Loucy (cell line): ENCODE measurements around the gene MARVELD2.
"Not testable (repeated sequence)": the region's sequence is repeated elsewhere in the genome, so short reads cannot be mapped to it uniquely, and the experiment has no call there.

Experiments
- H2AFZ ChIP-seq: fragments of 200-600 bp; sonication (generic); 2 replicates; pipeline ENCODE4 v1.6.0; 2016; ENCODE audit warnings: antibody characterized with exemption, mild to moderate bottlenecking, low read length, moderate library complexity
- H3F3A ChIP-seq: fragments of 200-600 bp; 2 replicates; pipeline ENCODE4 v1.6.0; 2016; ENCODE audit warnings: antibody characterized with exemption, low read depth, mild to moderate bottlenecking
- H3K27me3 ChIP-seq: fragments of 200-600 bp; sonication (generic); 2 replicates; pipeline ENCODE4 v1.6.1; 2014; ENCODE audit warnings: low read length, mild to moderate bottlenecking; ENCODE audit not compliant: insufficient read depth, poor library complexity, severe bottlenecking
- H3K36me3 ChIP-seq: fragments of 200-600 bp; sonication (generic); 2 replicates; pipeline ENCODE4 v1.6.1; 2016; ENCODE audit warnings: low read length; ENCODE audit not compliant: insufficient read depth
- H3K4me1 ChIP-seq: fragments of 200-600 bp; sonication (generic); 2 replicates; pipeline ENCODE4 v1.5.1; 2014; ENCODE audit warnings: low read length, mild to moderate bottlenecking; ENCODE audit not compliant: insufficient read depth, poor library complexity, severe bottlenecking
- H3K4me2 ChIP-seq: fragments of 200-600 bp; sonication (generic); 2 replicates; pipeline ENCODE4 v1.6.0; 2014; ENCODE audit warnings: antibody characterized with exemption, low read length, low read depth, mild to moderate bottlenecking; ENCODE audit not compliant: poor library complexity, severe bottlenecking
- H3K4me3 ChIP-seq: fragments of 200-600 bp; sonication (generic); 2 replicates; pipeline ENCODE4 v1.5.1; 2014; ENCODE audit warnings: low read length, mild to moderate bottlenecking, mixed read lengths; ENCODE audit not compliant: poor library complexity, severe bottlenecking
- H3K79me2 ChIP-seq: fragments of 200-600 bp; sonication (generic); 2 replicates; pipeline ENCODE4 v1.6.1; 2014; ENCODE audit warnings: low read length; ENCODE audit not compliant: insufficient read depth
- H3K9ac ChIP-seq: fragments of 200-600 bp; sonication (generic); 2 replicates; pipeline ENCODE4 v1.6.0; 2014; ENCODE audit warnings: mild to moderate bottlenecking, low read depth, low read length, moderate library complexity; ENCODE audit not compliant: poor library complexity, severe bottlenecking
- H3K9me2 ChIP-seq: fragments of 200-600 bp; sonication (generic); replicated peaks from 2 replicates; pipeline ENCODE4 v1.6.1; 2016; ENCODE audit warnings: low read depth, low read length, mixed read lengths
- H3K9me3 ChIP-seq: fragments of 200-600 bp; sonication (generic); 2 replicates; pipeline ENCODE4 v1.6.1; 2014; ENCODE audit warnings: mild to moderate bottlenecking, antibody characterized with exemption, low read length, low read depth; ENCODE audit not compliant: insufficient read depth
- H4K20me1 ChIP-seq: fragments of 200-600 bp; sonication (generic); 2 replicates; pipeline ENCODE4 v1.6.0; 2014; ENCODE audit warnings: antibody characterized with exemption, low read length, mild to moderate bottlenecking; ENCODE audit not compliant: insufficient read depth, poor library complexity, severe bottlenecking
- EZH2phosphoT487 ChIP-seq: fragments of 200-600 bp; IDR thresholded peaks from 2 replicates; pipeline ENCODE4 v1.6.1; 2018; ENCODE audit warnings: antibody characterized with exemption, mild to moderate bottlenecking, moderate library complexity, borderline replicate concordance
- TF ChIP-seq, protein P1 (sequence below): fragments of 200-600 bp; sonication (generic); conservative IDR thresholded peaks from 2 replicates; pipeline ENCODE4 v1.5.1; 2014; ENCODE audit warnings: mild to moderate bottlenecking, antibody characterized with exemption, low read length

Gene MARVELD2

DNA sequence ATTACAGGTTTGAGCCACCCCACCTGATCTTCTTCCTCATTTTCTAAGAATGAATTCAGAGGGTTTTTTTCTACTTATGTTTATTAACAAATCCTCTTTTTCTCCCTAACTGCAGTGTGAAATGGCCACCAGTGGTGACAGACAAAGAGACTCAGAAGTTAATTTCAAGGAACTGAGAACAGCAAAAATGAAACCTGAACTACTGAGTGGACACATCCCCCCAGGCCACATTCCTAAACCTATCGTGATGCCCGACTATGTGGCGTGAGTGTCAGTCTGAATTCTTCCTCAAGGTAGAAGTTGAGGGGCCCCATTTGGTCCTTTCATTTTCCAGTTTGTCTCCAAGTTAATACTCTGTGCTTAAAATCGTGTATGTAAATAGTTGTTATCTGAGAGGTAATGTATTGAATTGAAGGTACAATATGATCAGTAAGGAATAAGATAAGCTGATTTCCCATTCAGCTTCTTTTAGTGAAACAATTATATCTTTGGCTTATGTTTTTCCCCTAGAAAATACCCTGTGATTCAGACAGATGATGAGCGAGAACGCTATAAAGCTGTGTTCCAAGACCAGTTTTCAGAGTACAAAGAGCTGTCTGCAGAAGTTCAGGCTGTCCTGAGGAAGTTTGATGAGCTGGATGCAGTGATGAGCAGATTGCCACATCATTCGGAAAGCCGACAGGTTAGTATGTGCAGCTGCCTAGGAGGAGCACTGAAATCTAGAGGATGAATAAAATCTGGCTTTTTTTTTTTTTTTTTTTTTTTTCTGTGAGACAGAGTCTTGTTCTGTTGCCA lies 17.7 kb downstream of the MARVELD2 start:
- H3K4me3 ChIP-seq, result no peak overlapping the region
- H3K79me2 ChIP-seq, result no peaks in the 10 kb centered on the region
- H3K4me2 ChIP-seq, result no peak overlapping the region
- no peaks in the 10 kb centered on the region for H3K9me3 ChIP-seq
- H3F3A ChIP-seq, result no peaks in the 10 kb centered on the region
- no peak for TF ChIP-seq EZH2phosphoT487
- TF ChIP-seq, protein P1, sequence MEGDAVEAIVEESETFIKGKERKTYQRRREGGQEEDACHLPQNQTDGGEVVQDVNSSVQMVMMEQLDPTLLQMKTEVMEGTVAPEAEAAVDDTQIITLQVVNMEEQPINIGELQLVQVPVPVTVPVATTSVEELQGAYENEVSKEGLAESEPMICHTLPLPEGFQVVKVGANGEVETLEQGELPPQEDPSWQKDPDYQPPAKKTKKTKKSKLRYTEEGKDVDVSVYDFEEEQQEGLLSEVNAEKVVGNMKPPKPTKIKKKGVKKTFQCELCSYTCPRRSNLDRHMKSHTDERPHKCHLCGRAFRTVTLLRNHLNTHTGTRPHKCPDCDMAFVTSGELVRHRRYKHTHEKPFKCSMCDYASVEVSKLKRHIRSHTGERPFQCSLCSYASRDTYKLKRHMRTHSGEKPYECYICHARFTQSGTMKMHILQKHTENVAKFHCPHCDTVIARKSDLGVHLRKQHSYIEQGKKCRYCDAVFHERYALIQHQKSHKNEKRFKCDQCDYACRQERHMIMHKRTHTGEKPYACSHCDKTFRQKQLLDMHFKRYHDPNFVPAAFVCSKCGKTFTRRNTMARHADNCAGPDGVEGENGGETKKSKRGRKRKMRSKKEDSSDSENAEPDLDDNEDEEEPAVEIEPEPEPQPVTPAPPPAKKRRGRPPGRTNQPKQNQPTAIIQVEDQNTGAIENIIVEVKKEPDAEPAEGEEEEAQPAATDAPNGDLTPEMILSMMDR, result no peak
- no peaks in the 10 kb centered on the region for H4K20me1 ChIP-seq
- peaks cover 10% of the 10 kb centered on the region for H3K4me1 ChIP-seq
- no peaks in the 10 kb centered on the region for H3K36me3 ChIP-seq
- no peak overlapping the region for H3K9ac ChIP-seq
- no peak overlapping the region for H2AFZ ChIP-seq
- no peaks in the 10 kb centered on the region for H3K9me2 ChIP-seq
- H3K27me3 ChIP-seq, result peaks cover 26% of the 10 kb centered on the region

DNA sequence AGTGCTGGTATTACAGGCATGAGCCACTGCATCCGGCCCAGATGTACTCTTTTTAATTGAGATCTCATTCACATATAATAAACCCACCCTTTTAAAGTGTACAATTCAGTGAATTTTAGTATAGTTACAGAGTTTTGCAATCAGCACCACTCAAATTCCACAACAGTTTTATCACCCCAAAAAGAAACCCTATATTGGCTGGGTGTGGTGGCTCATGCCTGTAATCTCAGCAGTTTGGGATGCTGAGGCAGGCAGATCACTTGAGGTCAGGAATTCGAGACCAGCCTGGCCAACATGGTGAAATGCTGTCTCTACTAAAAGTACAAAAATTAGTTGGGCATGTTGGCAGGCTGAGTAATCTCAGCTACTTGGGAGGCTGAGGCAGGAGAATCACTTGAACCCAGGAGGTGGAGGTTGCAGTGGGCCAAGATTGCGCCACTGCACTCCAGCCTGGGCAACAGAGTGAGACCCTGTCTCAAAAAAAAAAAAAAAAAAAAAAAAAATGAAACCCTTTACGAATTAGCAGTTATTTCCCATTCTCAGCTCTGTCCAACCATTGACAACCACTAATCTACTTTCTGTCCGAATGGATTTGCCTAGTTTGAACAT lies 20.5 kb downstream of the MARVELD2 start:
- peaks cover 20% of the 10 kb centered on the region for H3K27me3 ChIP-seq
- H3K9me3 ChIP-seq, H2AFZ ChIP-seq, H3K9ac ChIP-seq, H3K79me2 ChIP-seq, H3K9me2 ChIP-seq, H4K20me1 ChIP-seq, H3F3A ChIP-seq, H3K4me3 ChIP-seq, H3K36me3 ChIP-seq, H3K4me2 ChIP-seq, H3K4me1 ChIP-seq: not testable (repeated sequence)

DNA sequence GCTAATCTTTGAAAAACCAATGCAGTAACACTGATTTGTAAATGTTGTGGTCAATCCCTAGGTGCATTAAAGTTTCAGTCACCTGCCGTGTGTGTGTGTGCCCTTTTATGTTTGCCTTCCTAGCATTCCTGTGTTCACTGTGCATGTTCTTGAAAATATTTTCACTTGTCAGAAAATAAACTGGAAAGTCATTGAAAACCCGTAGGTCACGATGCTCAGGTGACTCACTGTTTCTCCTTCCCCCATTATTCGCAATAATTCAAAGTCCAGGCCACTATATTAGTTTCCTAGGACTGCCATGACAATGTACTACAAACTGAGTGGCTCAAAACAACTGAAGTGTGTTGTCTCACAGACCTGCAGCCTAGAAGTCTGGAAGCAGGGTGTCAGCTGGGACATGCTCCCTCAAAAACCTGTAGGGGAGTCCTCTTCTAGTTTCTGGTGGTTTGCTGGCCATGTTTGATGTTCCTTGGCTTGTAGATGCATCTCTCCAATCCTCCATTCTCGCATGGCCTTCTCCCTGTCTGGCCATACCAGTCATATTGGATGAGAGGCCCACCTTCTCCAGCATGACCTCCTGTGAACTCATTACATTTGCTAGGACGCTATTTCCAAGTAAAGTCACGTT lies 29.3 kb downstream of the MARVELD2 start:
- Histone ChIP-seq H3K9me3 (no peaks in the 10 kb centered on the region), H3K4me3 (no peak overlapping the region), H3K9ac (no peak overlapping the region), H3F3A (no peaks in the 10 kb centered on the region), H3K9me2 (no peaks in the 10 kb centered on the region), H3K36me3 (no peaks in the 10 kb centered on the region), H3K4me1 (no peaks in the 10 kb centered on the region), H3K79me2 (no peaks in the 10 kb centered on the region), H3K4me2 (no peak overlapping the region), H3K27me3 (no peaks in the 10 kb centered on the region), H4K20me1 (no peaks in the 10 kb centered on the region), H2AFZ (no peak overlapping the region)
- TF ChIP-seq, protein P1, result no peak
- no peak for TF ChIP-seq EZH2phosphoT487
